HPDE6-E6E7 (cell line): ENCODE results near the gene ATP2C1.
"Not testable (repeated sequence)": the region's sequence is repeated elsewhere in the genome, so short reads cannot be mapped to it uniquely, and the experiment has no call there.

Source experiments
- DNase-seq: peaks from one replicate; pipeline ENCODE4 v3.0.0; 2011; ENCODE audit warnings: missing footprints; ENCODE audit errors: extremely low spot score

Gene ATP2C1

DNA sequence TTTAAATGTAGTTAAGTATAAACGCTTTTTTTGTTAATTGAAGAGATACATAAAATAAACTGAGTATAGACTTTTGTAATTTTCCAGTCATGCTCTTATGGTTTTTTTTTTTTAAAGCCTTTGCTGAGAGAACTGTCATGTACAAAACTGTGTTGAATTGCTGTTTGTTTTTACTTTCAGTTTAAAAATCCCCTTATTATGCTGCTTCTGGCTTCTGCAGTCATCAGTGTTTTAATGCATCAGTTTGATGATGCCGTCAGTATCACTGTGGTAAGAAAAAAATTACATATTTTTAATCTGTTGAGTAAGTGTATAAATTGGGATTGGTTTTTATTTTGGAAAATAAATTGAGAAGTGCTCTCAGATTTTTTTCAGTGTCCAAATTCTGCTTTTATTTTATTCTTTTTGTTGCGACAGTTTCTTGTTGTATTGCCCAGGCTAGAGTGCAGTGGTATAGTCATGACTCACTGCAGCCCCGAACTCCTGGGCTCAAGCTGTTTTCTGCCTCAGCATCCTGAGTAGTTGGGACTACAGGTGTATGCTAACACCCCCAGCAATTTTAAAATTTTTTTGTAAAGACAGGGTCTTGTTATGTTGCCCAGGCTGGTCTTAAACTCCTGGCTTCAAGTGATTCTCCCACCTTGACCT lies 40.7 kb downstream of the ATP2C1 start:
- no peak for DNase-seq

DNA sequence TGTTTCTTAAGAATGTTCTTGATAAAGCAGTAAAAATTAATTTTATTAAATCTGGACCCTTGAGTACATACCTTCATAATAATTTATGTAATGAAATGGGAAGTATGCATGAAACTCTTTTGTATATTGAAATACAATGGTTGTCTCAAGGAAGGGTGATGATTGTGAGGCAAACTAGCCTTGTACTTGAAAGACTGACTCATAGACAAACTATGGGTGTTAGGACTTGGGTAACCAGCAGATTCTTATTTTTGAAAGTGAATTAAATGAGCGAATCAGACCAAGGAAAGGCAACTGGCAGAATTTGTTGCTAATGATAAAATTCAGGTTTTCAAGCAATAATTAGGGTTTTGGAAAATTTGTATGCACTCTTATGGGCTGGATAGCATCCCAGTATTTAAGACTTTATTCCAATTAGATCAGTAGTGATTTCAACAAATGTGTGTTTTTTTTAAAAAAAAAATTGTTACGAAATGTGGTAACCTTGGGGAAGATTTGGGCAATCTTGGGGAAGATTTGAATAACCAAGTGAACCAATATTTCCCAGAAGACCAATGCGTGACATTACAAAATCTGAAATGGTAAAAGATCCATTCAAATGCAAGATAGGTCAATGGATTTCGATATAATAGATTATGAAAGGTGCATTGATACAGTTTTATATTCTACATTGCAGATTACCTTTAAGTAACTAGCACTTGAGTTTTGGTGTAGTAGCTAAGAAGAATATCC lies 42.0 kb downstream of the ATP2C1 start:
- DNase-seq, result peak; percentile 16

DNA sequence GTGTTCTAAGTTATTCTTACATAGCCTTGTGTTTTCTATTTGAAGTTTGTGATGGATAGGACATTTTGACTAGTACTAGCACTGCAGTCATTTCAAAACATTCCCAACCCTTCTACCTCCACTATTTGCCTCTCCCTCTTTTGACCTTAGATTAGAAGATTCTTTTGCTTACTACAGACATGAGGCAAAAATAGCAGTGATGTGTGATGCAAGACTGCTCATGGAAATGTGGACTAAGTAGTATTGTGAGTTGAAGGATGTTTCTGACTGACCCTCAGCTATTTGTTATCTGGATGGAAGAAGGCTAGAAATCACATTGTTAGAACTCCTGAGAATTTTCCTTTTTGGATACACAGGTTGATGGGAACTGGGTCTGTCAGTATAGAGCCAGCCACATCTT lies 45.9 kb downstream of the ATP2C1 start:
- DNase-seq, result no peak

DNA sequence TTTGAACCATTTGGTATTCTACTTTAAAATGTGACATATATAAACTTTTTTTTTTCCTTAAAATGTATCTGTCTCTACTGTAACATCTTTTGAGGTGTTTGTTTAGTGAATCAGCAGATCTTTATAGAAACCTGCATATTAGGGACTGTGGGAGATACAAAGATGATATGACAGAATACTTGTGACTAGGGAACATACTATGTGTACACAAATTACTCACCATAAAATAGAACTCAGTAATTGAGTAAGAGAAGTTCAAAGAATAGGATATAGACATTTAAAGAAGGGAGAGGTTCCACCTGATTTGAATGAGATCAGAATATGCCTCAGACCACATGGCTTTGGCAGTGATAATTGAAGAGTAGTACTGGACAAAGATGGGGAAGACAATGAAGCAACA lies 47.9 kb downstream of the ATP2C1 start:
- DNase-seq, result no peak

DNA sequence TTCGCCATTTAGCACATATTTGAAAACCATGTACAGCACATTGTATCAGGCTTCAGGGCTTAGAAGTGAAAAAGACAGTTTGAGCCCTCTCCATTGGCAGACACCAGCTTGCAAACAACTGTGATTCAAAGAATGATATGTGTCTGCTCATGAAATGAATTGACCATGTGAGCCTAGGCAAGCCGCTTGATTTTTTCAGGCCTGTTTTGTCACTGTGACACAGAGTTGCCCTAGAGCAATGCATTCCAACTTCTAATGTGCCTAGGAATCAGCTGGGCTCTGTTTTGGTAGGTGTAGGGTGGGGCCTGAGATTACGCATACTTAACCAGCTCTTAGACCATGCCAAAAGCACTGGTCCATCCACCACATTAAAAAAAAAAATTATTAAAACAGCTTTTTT lies 53.0 kb downstream of the ATP2C1 start:
- DNase-seq, result no peak

DNA sequence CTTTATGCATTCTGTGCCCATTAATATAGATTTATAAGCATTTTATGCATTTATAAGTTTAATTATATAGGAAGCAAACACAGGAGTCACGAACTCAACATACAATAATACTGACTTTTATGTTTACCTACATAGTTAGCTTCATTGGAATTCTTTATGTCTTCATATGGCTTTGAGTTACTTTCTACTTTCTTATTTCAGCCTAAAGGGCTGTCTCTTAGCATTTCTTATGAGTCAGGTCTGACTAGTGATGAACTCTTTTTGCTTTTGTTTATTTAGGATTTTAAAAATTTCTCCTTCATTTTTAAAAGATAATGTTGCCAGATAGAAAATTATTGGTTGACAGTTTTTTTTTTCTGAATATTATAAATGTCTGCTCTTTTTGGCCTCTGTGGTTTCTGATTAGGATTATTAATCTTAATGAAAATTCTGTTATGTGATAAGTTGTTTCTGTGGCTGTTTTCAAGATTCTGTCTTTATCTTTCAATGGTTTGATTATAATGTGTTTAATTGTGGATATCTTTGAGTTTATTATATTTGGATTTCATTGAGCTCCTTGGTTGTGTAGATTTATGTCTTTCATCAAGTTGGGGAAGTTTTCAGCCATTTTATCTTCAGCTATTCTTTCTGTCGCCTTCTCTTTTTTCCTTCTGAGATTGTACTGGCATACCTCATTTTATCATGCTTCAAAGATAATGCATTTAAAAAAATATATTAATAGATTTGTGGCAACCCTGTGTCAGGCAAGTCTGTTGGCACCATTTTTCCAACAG lies 54.3 kb downstream of the ATP2C1 start:
- DNase-seq, result no peak

DNA sequence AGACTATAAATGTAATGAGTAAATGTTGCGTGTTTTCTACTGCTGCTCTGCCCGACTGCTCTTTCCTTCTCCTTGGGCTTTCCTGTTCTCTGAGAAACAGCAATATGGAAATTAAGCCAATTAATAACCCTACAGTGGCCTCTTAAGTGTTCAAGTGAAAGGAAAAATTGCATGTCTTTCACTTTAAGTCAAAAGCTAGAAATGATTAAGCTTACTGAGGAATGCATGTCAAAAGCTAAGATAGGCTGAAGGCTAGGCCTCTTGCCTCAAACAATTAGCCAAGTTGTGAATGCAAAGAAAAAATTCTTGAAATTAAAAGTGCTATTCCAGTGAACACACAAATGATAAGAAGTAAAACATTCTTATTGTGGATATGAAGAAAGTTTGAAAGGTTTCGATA lies 55.0 kb downstream of the ATP2C1 start:
- DNase-seq, result no peak

DNA sequence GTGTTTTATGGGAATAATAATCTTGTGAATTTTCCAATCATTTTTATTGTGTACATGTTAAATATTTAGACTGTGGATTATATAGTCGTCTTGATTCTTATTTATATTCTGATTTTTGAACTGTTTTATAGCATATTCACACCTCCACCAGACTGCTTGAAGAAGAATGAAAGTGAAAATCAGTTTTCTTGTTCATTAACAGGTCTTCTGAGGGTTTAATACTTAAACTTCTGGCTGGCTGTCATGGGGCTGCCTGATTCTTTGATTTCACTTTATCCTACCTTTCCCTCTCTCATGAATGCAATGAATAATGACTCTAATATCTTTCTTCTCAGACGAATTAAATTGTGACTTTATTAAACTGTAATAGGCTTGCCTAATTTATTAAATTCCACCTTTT lies 56.2 kb downstream of the ATP2C1 start:
- no peak for DNase-seq

DNA sequence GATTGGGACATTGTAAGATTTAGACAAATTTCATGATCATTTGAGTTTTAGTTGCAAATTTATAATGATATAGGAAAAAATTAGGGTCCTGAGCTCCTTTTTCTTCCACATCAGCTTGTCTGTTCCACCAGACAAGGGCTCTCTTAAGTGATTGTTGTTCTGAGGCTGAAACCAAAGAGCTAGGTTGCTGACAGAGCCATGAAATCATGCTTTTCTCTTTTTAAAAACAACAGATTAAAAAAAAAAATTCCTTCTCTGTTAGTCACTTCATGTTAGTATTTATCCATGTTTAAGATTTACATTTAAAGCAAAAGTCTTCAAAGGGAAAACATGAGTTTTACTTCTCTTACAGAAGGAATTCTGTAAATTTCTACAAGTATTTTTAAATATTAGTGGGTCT lies 56.8 kb downstream of the ATP2C1 start:
- no peak for DNase-seq

DNA sequence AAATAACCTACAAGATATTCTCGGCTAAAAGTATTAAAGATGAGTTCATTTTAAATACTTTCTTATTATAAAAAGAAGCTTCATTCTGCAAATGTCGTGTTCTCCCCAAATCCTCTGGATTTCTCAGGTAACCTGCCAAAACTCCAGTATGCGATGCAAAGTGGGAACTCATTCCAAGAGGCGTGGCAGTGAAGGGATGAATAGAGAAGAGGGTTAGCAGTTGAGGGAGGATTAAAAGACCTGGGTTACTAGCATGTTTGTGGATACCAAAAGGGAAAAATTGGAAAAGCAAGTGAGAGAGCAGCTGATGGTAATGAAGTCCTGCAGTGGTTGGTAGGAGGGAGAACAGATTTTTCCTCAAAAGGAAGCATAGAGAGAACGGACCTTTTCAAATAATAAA lies 61.6 kb downstream of the ATP2C1 start:
- DNase-seq, result no peak

DNA sequence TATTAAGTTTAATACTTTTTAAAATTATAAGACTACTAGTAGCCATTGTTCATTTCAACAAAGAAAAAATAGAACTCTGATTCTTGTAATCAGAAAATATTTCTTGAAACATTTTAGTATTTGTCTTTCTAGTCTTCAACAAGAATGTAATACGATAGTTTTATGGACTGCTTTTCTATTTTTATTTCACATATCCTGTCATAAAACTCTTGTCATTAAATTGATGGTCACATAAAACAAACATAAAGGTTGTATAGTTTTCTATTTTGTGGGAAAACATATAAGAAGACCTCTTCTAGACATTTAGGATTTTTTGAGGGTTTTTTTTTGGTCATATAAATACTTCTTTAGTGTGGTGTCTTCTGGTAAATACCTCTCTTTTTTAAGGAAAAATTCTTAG lies 62.4 kb downstream of the ATP2C1 start:
- no peak for DNase-seq

DNA sequence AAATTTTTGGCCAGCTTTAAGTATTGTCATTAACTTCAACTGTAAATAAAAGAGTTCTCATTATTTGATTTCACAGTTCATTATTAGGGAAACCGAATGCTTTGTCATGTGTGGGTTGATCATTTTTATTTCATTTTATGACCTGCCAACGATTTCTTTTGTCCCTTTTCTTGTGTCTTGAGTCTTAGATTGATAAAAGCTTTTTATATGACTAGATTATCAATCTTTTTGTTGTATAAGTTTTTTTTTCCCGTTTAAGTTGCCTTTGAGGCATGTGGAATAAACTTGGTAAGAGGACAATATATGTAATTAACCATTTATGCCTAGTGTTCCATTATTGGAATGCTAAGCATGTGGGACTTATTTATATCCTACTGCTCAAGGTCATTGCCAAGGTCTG lies 62.8 kb downstream of the ATP2C1 start:
- no peak for DNase-seq

DNA sequence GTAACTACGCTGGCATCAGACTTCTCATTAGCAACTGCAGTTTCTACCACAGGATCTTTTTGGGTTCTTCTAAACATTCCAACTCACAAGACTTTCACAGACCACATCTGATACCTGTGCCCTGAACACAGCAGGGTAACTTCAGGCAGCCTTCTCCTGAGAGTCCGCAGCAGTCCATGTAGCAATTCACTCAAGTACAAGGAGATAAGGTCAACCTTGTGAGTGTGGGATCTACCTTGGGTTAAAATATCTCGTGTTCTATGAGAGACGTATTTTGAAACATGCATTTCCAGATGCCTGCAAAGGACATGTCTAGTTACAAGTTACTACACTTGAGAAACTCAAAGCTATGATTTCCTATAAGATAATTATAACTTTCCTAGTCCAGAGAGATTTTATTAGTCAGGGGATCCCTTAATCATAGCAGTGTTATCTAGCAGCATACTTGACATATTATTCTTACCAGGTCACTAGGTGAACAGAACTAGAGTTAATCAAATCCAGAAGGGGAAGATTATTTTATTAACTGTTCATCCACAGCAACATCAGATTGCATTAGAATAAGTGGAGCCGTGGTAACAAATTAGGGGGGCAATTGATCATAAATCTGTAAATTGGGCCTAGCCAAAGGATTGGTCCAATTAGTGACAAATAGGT lies 66.4 kb downstream of the ATP2C1 start:
- no peak for DNase-seq

DNA sequence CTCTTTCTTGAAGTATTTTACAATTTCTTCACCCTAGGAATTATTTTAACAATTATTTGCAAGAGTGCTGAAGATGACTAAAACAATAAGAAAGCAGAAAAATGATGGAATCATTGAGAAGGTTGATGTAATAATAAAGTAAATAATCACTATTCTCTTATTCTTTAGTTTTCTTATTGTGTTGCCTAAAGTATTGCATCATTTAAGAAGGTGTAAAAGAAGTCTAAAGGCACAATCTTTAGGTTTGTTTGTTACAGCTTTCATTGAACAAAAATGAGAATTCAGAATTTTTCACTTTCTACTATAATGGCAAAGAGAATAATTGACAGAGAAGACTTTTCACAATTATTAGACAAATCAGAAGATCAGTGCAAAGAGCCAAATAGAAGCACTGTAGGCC lies 67.6 kb downstream of the ATP2C1 start:
- DNase-seq, result no peak

DNA sequence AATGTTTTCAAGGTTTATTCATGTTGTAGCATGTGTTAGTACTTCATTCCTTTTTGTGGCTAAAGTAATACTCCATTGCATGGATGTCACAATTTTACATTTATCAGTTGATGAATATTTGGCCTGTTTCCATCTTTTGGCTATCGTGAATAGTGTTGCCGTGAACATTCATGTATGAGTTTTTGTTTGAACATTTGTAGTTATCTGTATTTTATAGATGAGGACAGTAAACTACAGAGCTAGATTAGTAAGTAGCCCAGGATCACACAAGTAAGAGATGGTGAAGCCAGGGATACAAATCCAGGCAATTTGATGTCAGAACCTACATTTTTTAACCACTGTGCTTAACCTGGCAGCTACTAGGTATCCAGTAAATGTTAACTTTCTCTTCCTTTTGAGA lies 69.6 kb downstream of the ATP2C1 start:
- DNase-seq, result no peak

DNA sequence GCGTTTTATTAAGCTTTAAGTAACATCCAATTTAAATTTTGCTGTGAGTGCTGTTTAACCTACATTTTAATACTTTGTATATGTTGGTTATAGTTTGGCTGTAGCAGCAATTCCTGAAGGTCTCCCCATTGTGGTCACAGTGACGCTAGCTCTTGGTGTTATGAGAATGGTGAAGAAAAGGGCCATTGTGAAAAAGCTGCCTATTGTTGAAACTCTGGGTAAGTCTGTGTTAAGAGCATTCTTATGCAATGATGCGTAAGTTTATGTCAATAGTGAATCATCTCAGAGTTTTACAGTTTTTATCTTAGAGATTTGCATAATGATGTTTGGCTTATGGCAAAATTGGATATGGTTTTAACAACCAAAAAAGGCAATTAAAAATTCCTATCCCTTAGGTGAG lies 70.0 kb downstream of the ATP2C1 start:
- peak; percentile 55 for DNase-seq

DNA sequence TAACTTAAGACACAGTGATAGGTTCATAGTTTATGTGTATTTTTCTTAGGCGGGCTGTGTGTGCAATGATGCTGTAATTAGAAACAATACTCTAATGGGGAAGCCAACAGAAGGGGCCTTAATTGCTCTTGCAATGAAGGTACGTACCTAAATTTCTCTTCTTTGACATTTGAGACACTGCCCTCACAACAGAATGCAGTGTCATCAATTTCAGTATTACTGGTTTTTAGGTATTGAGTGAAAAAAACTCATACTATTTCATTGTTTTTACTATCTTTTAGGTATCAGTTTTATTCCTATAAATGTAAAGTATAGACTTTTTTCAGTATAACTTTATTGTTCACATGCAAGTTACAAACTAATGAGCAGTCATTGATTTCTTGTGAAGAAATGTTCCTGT lies 73.4 kb downstream of the ATP2C1 start:
- DNase-seq, result no peak

DNA sequence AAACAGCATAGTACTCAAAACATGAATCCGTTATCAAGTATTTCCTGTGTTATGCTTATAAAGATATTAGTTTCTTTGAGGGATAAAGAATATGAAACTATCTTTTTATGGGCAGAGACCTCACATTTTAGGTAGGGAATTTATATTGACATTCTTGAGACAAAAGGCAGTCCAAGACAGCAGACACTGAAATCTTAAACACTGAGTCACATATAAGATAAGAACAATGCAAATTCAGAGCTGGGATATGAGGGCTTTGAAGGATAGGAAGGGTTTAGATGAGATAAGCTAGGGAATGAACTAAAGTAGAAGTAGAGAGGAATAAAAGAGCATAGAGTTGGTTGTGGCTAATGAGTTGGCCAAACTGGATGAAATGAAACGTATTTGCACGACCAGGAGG lies 74.3 kb downstream of the ATP2C1 start:
- DNase-seq, result no peak

DNA sequence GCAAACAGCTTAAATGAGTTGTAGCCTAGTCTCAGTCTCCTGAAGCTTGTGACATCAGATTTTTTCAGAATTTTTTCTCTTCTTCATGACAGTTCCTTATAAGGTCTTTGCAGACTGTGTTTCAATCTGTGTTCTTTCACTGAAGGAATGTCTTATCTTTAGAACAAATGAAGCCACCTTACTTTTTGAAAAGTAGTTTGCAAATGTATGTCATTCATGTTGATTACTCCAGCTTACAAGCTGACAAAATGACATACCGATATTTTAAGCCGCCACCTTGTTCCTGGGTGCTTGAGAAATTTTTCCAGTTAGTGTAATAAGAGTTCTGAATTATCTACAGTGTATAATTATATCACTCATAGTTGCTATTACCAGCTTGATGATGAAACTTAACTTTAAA lies 75.7 kb downstream of the ATP2C1 start:
- no peak for DNase-seq

DNA sequence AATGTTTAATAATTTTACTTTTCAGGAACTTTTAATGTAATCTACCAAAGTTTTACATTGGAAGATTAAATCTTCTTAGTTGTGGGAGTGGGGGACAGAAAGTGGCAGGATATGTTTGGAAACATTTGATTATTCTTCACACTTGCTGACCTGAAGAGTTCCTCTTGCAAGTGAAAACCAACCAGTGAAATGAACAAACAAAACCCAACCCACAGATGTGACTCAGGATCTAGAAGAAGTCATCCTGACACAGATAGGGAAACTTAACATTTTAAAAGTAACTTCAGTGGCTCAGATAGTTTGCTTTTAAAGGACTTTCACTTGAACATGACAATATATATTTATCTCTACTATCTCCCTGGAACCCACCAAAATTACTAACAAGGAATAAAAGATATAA lies 77.3 kb downstream of the ATP2C1 start:
- DNase-seq, result no peak

DNA sequence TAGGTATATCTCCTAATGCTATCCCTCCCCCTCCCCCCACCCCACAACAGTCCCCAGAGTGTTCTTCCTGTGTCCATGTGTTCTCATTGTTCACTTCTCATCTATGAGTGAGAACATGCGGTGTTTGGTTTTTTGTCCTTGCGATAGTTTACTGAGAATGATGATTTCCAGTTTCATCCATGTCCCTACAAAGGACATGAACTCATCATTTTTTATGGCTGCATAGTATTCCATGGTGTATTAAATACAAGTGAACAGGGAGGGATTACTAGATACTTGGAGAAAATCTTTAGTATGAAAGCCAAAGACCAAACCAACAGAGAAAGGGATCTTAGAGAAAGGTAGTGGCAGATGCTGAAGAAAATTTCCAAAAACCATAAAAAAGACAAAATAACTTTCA lies 78.7 kb downstream of the ATP2C1 start:
- DNase-seq, result not testable (repeated sequence)

DNA sequence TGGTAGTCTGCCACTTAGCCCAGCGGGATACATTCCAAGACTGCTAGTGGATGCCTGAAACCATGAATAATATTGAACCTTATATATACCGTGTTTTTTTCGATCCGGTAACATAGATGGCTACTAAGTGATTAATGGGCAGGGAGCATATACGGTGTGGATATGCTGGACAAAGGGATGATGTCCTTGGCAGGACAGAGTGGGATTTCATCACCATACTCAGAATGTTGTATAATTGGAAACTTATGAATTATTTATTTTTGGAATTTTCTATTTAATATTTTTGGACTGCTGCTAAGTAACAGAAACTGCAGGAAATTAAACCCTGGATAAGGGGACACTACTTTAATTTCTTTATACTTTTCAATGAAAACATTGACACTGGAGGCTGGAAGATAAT lies 79.5 kb downstream of the ATP2C1 start:
- DNase-seq, result no peak

DNA sequence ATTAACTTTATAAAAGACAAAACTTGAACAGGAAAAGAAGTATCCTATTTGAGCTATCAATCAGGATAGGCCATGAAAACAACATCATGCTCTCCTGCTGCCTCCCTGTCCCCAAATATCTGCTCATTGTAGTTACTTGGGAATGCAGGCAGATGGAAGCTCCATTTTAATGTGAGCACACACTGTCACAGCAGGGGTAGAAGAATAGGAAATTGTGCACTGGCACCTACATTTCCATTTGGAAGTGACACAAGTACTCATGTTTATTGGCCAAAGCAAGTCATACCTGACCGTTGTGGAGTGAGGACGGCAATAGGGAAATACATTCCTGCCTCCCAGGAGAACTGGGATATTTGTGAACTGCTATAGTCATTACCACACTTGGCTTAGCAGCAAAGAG lies 80.3 kb downstream of the ATP2C1 start:
- DNase-seq, result no peak
